Measurements from ENCODE around the gene GMNN. TPM values are rescaled to one million over a fixed set of nuclear protein-coding genes. Genes with fewer than 3 reads are reported as not detected.

Gene GMNN
- total RNA-seq, 3 donors from 2014 or later = 8.5 to 42.1 (median 27.2) TPM

GRCh38 chr6:24775520-24776058, 852 bp downstream of the GMNN start:
- intact Hi-C loops (cut with DNase I; ENCODE audit: low total_unique reads) = no loop called here
- Histone ChIP-seq H3K27me3 (no peaks in the 10 kb centered on the region), H3K36me3 (no peaks in the 10 kb centered on the region), H3K27ac (peak overlapping the region; percentile 92 to 97), H3K4me1 (no peaks in the 10 kb centered on the region), H3K9me3 (no peaks in the 10 kb centered on the region), H3K4me3 (peak overlapping the region; percentile 97 to 99 (median 99))
- no peak for DNase-seq (ENCODE audit: low spot score in 2 of 2)
- TF ChIP-seq POLR2A (IDR thresholded peaks at IDR 0.05) = no peak
- TF ChIP-seq, protein P1, sequence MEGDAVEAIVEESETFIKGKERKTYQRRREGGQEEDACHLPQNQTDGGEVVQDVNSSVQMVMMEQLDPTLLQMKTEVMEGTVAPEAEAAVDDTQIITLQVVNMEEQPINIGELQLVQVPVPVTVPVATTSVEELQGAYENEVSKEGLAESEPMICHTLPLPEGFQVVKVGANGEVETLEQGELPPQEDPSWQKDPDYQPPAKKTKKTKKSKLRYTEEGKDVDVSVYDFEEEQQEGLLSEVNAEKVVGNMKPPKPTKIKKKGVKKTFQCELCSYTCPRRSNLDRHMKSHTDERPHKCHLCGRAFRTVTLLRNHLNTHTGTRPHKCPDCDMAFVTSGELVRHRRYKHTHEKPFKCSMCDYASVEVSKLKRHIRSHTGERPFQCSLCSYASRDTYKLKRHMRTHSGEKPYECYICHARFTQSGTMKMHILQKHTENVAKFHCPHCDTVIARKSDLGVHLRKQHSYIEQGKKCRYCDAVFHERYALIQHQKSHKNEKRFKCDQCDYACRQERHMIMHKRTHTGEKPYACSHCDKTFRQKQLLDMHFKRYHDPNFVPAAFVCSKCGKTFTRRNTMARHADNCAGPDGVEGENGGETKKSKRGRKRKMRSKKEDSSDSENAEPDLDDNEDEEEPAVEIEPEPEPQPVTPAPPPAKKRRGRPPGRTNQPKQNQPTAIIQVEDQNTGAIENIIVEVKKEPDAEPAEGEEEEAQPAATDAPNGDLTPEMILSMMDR (IDR thresholded peaks at IDR 0.05) = no peak
- TF ChIP-seq POLR2AphosphoS5 (IDR thresholded peaks at IDR 0.05) = no peak

GRCh38 chr6:24777227-24777626, 2.5 kb downstream of the GMNN start:
- peak overlapping the region in 2 of 3 donors; percentile 16 to 99 for H3K4me3 ChIP-seq
- H3K9me3 ChIP-seq = no peaks in the 10 kb centered on the region
- DNase-seq (ENCODE audit: low spot score in 2 of 2) = no peak
- TF ChIP-seq POLR2AphosphoS5 (IDR thresholded peaks at IDR 0.05) (no peak), POLR2A (IDR thresholded peaks at IDR 0.05) (no peak)
- TF ChIP-seq, protein P1 (IDR thresholded peaks at IDR 0.05) = no peak
- intact Hi-C loops (cut with DNase I; ENCODE audit: low total_unique reads) = no loop called here
- no peaks in the 10 kb centered on the region for H3K4me1 ChIP-seq
- H3K27ac ChIP-seq = no peak overlapping the region
- H3K36me3 ChIP-seq = no peaks in the 10 kb centered on the region
- no peaks in the 10 kb centered on the region for H3K27me3 ChIP-seq

DNA sequence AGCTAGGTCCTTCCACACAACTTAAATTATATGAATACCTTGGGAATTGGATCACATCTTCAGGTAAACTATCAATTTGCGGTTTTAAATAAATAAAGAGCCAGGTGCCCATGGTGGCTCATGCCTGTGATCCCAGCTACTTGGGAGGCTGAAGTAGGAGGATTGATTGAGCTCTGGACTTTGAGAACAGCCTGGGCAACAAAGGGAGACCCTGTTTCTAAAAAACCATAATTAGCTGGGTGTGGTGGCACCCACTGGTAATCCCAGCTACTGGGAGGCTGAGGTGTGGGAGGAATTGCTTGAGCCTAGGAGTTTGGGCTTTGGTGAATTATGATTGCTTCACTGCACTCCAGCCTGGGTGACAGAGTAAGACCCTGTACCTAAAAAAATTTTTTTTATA, 3.4 kb downstream of the GMNN start:
- Histone ChIP-seq H3K36me3 (peaks cover 3% of the 10 kb centered on the region), H3K27me3 (no peaks in the 10 kb centered on the region), H3K4me1 (no peaks in the 10 kb centered on the region), H3K9me3 (no peaks in the 10 kb centered on the region), H3K27ac (no peak overlapping the region), H3K4me3 (no peak overlapping the region)
- no peak for TF ChIP-seq POLR2AphosphoS5 (IDR thresholded peaks at IDR 0.05)
- TF ChIP-seq POLR2A (IDR thresholded peaks at IDR 0.05) = no peak
- TF ChIP-seq, protein P1 (IDR thresholded peaks at IDR 0.05) = no peak
- DNase-seq (ENCODE audit: low spot score in 2 of 2) = no peak
- intact Hi-C loops (cut with DNase I; ENCODE audit: low total_unique reads) = no loop called here

DNA sequence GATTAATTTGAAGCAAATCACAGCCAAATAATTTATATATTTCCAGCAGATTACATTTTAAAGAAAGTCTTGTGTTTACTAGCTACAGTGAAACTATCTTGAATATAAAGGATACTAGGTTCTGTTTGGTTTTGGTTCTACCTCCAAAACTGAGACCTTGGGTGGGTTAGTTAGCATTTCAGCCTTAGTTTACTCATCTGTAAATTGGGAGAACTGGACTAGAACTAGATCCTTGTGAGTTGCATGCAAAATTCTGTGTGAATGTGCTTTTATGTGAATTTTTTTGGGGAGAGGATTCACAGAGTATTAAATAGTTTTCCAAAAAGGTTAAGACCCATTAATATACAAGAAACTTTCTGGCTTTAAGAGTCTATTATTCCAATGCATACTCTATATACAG, 4.1 kb downstream of the GMNN start:
- Histone ChIP-seq H3K27me3 (no peaks in the 10 kb centered on the region), H3K36me3 (peaks cover 3% of the 10 kb centered on the region), H3K4me1 (no peaks in the 10 kb centered on the region), H3K9me3 (no peaks in the 10 kb centered on the region), H3K4me3 (no peak overlapping the region), H3K27ac (no peak overlapping the region)
- TF ChIP-seq, protein P1 (IDR thresholded peaks at IDR 0.05) = no peak
- no peak for TF ChIP-seq POLR2A (IDR thresholded peaks at IDR 0.05)
- no peak for TF ChIP-seq POLR2AphosphoS5 (IDR thresholded peaks at IDR 0.05)
- intact Hi-C loops (cut with DNase I; ENCODE audit: low total_unique reads) = no loop called here
- DNase-seq (ENCODE audit: low spot score in 2 of 2) = no peak

DNA sequence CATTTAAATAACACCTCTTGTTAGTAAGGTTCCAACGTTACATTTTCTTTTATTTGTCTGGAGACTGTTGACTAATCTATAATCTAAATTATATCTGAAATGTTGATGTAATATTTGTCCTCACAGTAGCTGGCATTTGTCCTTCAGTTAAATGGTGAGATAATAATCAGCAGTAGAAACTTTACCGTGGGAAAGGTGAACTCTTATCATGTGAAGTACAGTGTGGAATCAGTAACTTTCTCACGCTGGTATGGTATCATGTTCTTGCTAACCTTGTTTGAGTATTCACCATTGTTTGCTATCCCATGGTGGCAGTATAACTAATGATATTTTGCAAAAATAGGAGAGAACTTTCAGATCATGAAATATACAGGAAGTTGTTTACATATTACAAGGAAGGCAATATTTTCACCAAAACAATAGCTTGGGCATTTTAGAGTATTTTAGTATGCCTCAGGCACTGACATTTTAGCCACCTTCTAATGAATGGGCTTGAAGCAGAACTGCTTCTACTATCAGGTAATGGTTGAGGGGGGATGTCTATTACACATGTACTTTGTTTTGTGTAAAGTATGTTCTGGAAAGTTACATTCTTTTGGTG, 4.8 kb downstream of the GMNN start:
- Histone ChIP-seq H3K9me3 (no peaks in the 10 kb centered on the region), H3K27ac (no peak overlapping the region), H3K4me3 (peak overlapping the region in 1 of 3 donors; percentile 25), H3K36me3 (peaks cover 3% of the 10 kb centered on the region), H3K4me1 (no peaks in the 10 kb centered on the region), H3K27me3 (no peaks in the 10 kb centered on the region)
- no peak for DNase-seq (ENCODE audit: low spot score in 2 of 2)
- no peak for TF ChIP-seq POLR2AphosphoS5 (IDR thresholded peaks at IDR 0.05)
- no peak for TF ChIP-seq POLR2A (IDR thresholded peaks at IDR 0.05)
- TF ChIP-seq, protein P1 (IDR thresholded peaks at IDR 0.05) = no peak
- intact Hi-C loops (cut with DNase I; ENCODE audit: low total_unique reads) = no loop called here

All from breast epithelium (tissue), 4 donors.